GM10847 (cell line): ENCODE results near the gene SS18.

Experiments
- POLR2A ChIP-seq: IDR thresholded peaks from 2 replicates; pipeline ENCODE4 v1.6.1; 2011; ENCODE audit not compliant: insufficient read length; ENCODE audit errors: extremely low read depth

SS18 gene, protein sequence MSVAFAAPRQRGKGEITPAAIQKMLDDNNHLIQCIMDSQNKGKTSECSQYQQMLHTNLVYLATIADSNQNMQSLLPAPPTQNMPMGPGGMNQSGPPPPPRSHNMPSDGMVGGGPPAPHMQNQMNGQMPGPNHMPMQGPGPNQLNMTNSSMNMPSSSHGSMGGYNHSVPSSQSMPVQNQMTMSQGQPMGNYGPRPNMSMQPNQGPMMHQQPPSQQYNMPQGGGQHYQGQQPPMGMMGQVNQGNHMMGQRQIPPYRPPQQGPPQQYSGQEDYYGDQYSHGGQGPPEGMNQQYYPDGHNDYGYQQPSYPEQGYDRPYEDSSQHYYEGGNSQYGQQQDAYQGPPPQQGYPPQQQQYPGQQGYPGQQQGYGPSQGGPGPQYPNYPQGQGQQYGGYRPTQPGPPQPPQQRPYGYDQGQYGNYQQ

DNA sequence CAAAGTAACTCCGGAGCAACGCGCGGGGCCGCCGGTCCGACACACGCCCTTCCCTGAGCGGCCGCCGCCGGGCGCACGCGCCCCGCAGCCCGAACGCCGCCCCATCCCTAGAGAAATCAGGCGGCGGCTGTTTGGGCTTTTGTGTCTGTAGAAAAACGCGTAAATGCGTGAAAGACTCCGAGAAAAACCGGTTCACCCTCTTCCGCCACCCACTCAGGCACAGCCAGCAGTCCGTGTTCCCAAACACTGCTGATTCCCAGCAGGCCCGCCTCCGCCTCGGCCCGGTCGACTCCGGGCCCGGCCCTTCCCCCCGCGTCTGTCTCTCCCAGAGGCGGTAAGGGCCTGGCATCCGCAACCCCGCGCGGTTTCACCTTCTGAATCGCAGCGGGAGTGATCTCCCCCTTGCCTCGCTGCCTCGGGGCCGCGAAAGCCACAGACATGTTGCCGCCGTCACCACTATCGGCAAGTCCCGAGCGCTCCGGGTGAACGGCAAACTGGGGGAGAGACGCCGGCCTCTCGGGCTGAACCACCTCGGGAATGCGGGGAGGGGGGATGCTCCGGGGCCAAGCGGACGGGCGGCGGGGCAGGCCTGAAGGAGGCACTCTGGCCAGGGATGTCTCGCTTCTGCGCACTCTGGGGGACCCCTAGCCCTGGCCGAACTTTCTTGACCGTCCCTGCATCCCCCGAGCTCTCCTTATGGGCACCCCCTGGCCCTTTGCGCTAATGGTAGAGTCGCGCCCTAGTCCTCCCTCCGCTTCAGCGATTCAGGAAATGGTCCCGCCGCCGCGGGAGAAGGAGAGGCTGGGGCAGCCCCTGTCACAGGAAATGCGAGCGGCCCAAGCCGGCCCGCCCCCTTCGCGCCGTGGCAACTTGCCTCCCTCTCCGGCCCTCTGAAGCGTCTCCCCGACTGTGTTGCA is at the start of gene SS18:
Gene SS18 (minus strand): TSS at position 484 of the 917 bp plus-strand sequence. CDS start 44 bp downstream, at position 440.
- TF ChIP-seq POLR2A: peak; percentile 87

DNA sequence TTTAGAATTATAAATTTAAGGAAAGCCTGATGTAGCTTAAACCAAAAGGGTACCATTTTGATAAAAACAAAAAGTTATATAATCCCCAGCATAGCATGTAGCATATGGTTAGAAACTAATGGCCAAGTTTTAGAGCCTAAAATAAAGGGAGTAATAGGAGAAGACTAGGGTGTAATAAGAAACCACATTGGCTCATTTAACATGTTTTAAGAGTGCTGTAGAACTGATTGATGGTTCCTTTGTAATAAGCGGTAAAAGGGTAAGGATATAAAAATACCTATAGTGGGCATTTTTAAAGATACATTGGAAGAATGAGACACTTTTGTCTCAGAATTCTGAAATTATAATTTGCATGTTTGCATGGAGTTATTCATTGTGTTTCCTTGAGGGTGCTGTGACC is 45.1 kb upstream of the SS18 start:
- TF ChIP-seq POLR2A: no peak

DNA sequence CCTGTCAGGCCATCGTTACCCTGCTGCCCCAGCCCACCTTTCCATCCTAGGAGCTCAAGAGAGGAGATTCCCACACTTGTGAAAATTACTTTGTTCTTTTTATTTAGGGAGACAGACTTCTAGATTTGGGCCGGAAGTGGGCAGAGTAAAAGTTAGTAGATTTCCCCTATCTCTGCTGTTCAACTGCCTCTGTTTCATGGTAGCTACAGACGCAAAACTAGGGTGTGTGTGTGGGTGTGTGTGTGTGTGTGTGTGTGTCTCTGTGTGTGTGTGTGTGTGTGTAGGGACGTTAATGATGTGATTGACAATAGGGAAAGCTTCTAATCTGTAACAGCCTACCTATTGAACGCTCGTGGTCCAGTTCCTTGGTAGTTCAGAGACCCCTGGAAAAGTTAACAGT is 43.7 kb upstream of the SS18 start:
- TF ChIP-seq POLR2A: no peak

DNA sequence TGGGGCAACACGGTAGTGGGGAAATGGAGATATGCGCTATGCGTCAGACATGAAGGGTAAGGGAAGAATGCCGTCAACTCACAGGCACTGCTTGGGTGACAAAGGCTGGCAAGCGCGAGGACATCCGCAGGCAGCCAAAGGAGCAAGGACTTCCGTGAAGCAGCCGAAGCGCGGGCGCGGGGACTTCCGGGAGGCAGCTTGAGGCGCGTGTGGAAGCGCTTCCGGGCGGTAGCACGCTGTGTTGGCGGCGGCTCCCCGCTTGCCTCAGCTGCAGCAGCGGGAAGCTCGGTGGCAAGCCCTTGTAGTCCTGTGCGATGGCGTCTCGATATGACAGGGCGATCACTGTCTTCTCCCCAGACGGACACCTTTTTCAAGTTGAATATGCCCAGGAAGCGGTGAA is 43.2 kb upstream of the SS18 start, which contains the start of gene PSMA8:
Gene PSMA8 (plus strand): TSS at position 218 of the 400 bp plus-strand sequence. CDS start 97 bp downstream, at position 315.
- TF ChIP-seq POLR2A: no peak

DNA sequence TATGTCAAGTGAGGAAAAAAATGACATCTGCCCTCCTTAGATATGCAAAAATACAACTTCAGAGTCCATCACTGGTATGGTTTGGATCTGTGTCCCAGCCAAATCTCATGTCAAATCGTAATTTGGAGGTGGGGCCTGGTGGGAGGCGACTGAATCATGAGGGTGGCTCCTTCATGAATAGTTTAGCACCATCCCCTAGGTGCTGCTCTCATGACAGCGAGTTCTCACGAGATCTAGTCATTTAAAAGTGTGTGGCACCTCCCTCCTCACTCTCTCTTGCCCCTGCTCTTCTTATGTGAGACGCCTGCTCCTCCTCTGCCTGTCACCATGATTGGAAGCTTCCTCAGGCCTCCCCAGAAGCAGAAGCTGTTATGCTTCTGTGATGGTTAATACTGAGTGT is 37.4 kb upstream of the SS18 start:
- no peak for TF ChIP-seq POLR2A

DNA sequence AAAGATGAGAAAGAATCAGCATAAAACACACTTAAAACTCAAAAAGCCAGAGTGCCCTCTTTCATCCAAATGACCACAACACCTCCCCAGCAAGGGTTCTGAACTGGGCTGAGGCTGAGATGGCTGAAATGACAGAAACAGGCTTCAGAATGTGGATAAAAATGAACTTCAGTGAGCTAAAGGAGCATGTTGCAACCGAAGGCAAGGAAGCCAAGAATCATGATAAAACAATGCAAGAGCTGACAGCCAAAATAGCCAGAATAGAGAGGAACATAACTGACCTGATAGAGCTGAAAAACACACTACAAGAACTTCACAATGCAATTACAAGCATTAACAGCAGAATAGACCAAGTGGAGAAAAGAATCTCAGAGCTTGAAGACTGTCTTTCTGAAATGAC is 31.1 kb upstream of the SS18 start:
- TF ChIP-seq POLR2A: no peak

DNA sequence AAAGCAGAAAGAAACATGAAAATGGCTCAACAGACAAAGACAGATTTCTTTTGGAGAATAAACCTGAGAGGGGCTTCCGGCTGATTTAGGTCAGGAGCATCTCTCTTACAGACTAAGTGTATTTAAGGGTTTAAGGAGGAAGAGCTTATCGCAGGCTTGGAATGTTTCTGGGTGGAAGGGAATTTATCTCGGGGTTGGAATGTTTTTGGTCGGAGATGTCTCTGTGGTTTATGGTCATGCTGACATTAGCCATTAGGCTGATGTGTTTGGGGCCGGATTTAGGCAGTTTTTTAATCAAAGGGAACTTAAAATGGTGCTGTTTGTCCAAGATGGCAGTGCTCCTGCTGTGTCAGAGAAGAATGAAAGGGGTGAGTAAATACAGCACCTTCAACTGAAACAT is 28.8 kb upstream of the SS18 start:
- no peak for TF ChIP-seq POLR2A

DNA sequence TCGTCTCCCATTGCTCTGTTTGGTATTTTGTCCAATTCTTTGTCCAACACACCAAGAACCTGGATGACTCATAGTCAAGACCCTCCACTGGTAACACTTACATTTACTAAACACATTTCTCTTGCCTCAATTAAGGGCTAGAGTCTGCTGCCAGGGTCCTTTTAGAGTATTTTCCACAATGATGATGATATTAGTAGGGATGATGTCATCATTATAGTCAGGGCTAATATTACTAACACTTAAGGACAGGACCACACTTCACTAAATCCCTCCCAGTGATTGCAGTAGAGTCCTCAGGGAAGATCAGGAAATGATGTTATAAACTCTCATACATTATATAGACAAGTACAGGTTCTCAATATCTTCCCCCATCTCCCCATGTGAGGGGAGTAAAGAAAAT is 13.6 kb upstream of the SS18 start:
- TF ChIP-seq POLR2A: no peak

DNA sequence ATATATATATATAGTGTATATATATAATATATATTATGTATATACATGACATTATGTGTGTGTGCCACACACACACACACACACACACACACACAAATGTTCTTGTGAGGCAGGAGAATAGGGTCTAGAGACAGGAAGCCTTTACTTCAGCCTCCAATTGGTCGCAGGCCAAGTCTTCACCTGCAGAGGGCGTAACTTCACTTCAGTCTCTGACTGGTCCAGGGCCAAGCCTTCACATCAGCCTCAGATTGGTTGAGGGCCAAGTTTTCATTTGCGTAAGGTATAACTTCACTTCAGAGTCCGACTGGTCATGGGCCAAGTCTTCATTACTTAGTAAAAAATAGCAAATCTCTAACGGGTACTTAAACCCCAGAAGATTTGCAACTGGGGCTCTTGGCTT is 13.2 kb upstream of the SS18 start:
- no peak for TF ChIP-seq POLR2A

DNA sequence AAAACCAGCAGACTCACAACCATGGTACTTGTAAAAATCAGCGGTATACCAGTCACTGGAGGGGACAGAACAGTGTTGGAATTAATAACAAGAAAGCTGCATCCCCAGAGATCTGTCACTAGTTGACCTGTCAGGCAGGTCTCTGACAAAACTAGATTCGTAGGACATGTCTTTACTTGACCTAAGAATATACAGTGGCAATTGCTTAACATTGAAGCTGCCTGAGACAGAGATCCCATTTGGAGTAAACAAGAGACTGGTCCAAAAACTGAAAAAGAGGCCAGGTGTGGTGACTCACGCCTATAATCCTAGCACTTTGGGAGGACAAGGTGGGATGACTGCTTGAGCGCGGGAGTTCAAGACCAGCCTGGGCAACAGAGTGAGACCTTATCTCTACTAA is 7.2 kb upstream of the SS18 start:
- no peak for TF ChIP-seq POLR2A

DNA sequence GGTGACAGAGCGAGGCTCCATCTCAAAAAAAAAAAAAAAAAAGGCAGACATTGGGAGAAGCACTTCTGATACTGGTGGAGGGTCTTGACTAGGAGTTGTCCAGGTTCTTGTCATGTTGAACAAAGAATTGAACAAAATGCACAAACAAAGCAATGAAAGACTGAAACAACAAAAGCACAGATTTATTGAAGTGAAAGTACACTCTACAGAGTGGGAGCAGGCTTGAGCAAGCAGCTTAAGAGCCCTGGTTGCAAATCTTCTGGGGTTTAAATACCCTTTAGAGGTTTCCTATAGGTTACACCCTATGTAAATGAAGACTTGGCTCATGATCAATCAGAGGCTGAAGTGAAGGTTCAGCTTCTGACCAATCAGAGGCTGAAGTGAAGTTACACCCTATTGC is 6.4 kb upstream of the SS18 start:
- no peak for TF ChIP-seq POLR2A

DNA sequence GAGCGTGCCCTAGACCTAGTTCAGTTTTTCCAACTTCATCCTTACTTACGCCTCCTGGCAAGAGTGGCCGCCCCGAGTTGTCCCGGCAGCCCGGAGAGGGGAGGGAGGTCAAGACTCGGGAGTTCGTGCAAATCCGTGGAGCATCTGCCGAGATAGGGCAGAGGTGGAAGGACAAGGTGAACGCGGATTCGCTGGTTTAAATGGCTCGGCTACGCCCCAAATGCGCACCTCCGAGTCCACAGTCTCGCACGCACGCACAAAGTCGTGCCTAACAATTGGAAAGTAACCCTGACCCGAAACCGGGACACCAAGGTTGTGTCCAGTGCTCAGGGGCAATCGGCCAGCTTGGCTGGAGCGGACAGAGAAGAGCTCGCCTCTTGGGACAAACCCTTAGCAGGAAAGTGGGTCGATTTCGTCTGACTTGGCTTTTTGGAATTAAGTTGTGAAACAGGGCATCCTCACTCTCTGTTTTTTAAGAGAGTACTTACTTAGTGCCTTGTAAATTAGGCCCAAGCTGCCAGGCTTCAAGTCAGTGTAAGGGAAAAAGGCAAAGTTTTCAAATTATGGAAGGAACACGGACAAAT is 726 bp upstream of the SS18 start:
- TF ChIP-seq POLR2A: peak; percentile 47

DNA sequence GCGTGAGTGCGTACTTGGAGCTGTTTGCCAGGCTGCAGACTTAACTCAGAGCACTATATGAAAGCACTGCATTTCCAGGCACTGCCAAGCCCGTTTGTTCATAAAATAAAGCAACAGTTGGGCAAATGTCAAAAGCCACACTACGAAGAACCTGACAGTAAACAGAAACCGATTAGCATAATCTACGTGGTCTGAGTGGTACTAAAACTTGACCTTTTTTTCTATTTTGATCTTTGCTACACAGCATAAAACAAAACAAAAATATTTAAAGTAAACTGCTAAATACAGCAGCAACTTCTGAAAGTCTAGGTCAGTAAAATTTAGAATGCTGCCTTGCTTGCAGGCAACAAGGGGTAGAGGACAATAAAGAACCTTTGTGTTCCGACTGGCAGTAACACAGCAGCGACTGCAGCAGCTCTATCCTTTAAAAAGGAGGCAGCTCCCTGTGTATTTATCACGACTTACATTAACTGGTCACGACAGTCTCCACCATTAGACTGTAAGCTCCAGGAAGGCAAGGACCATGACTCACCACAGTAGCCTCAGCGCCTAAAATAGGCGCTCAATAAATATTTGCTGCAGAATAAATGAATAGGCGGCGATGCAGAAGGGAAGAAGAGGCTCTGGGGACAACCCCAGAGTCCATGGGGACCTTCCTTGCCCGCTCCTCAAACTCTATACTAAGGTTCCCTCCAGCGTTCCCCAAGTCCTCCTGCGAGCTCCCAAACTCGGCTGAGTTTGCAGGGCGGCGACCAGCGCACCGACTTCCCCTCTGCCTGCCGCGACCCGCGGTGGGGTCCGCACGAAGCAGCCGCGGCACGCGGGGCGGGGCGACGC is 902 bp downstream of the SS18 start:
- no peak for TF ChIP-seq POLR2A

DNA sequence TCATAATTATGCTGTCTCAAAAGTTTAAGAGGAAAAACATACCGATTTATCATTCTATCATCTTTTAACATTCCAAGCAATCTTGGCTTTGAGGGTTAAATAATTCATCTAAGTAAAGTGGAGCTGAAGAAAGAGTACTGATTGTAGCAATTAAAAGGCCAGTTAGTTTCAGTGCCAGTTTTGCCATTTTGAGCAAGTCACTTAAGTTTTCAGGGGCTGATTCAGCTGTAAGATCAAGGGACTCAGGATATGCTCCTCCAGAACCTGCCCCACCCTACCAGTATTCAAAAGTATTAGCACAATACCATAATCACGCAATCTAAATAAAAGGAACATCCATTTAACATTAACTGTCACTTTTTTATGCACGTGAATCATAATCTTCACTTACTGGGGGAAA is 1.9 kb downstream of the SS18 start:
- no peak for TF ChIP-seq POLR2A

DNA sequence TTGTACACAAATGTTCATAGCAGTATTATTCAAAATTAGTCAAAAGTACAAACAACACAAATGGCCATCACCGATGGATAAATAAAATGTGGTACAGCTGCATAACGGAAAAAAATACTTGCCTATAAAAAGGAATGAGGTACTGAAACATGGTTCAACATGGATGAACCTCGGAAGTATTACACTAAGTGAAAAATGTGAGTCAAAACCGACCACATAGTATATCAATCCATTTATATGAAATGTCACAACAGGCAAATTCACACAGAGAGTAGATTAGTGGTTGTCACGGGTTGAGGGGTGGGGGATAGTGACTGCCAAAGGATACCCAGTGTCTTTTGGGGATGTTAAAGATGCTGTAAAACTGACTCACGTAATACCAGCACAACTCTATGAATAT is 3.5 kb downstream of the SS18 start:
- TF ChIP-seq POLR2A: no peak
